ENCODE results near the gene MYO1B. TPM values are rescaled to one million over a fixed set of nuclear protein-coding genes. Genes with fewer than 3 reads are reported as not detected.

Gene MYO1B
- total and polyA plus RNA-seq, 2 of the 8 experiments (the other 6 are each of a cell fraction or from before 2014, with no cell fraction given) = 15.5 to 61.2 TPM

DNA sequence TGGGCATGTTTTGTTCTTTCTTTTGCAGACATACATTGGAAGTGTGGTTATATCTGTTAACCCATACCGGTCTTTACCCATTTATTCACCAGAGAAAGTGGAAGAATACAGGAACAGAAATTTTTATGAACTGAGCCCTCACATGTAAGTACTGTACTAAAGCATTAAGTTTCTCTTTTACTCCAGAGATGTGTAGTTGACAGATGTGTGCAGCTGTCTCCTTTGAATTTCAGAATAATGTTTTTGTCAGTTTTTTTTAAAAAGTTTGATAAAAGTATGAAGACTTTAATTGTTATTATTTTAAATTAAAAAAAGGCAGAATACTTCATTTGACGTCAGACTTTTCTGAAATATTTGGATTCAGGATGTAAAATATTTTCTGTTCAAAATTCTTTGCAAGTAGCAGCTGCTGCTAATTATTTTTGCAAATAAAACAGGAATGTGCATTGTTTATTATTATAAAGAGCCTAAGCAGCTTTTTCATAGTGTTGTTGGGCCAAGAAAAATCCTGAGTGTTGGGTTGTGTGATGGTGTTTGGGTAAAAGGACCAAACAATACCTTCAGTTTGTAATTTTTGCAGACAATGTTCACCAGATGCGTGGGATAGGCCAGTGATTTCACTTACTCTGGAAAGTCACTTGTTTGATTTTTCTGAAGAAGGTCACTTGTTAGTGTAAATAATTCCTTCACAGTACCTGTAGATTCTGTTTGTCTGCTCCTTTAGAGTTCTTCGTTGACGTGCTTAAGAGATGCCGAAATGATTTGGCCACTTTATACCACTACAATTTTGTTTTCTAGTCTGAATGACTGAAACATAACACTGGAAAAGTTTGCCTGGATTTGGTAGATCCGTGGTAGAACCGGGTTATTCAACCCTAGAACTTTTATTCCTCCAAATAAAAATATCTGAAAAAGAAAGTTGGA, 51.1 kb downstream of the MYO1B start:
- H4K20me1 ChIP-seq (replicated peaks in 1 of 2; ENCODE audit: control insufficient read depth in 1 of 2, insufficient read depth in 2 of 2, low read length in 2 of 2) = peaks cover 1 to 5% of the 10 kb centered on the region in 2 experiments
- TF ChIP-seq TEAD4 (IDR thresholded peaks at IDR 0.05; ENCODE audit: low read depth, low read length) (no peak), KDM1A (IDR thresholded peaks at IDR 0.05; ENCODE audit: borderline replicate concordance, low read length) (no peak), POLR2AphosphoS5 (IDR thresholded peaks at IDR 0.05; ENCODE audit: low read depth, low read length) (no peak), CHD1 (IDR thresholded peaks at IDR 0.05; ENCODE audit: low read depth, low read length) (no peak)

More for the DNA sequence above, 51.1 kb downstream of the MYO1B start:
- Histone ChIP-seq H3K4ac (replicated peaks; ENCODE audit: insufficient read length, low read depth, low read length) (no peak overlapping the region), H3K27ac (ENCODE audit: low read depth, low read length) (no peak overlapping the region), H2BK120ac (replicated peaks; ENCODE audit: low read depth, low read length) (no peak overlapping the region), H3K14ac (ENCODE audit: insufficient read length) (no peak overlapping the region), H2BK15ac (ENCODE audit: low read length) (no peak overlapping the region), H4K5ac (ENCODE audit: insufficient read length, low read depth, low read length) (no peak overlapping the region), H3K56ac (replicated peaks; ENCODE audit: insufficient read length, low read depth, low read length) (no peak overlapping the region), H3K4me2 (ENCODE audit: insufficient read depth in 1 of 2, low read depth in 2 of 2, low read length in 2 of 2) (no peak overlapping the region), H3K4me1 (replicated peaks in 1 of 4; ENCODE audit: control insufficient read depth in 3 of 4, insufficient read depth in 4 of 4, low read length in 3 of 4) (no peaks in the 10 kb centered on the region), H2BK5ac (ENCODE audit: low read depth, low read length) (no peak overlapping the region), H3K9me3 (ENCODE audit: insufficient read depth in 2 of 2, low read depth in 1 of 2, low read length in 1 of 2) (no peaks in the 10 kb centered on the region), H3K36me3 (ENCODE audit: control insufficient read depth in 2 of 4, insufficient read depth in 4 of 4, low read length in 3 of 4) (peaks cover 0 to 3% (median 0%) of the 10 kb centered on the region in 4 experiments; a peak in 1 of 8 replicates), H3K23me2 (ENCODE audit: low read depth, low read length) (no peaks in the 10 kb centered on the region), H3K9ac (replicated peaks in 1 of 4; ENCODE audit: extremely low read depth in 1 of 4, low read depth in 3 of 4, low read length in 3 of 4) (no peak overlapping the region), H4K91ac (replicated peaks; ENCODE audit: insufficient read length, low read length) (no peak overlapping the region), H2AFZ (ENCODE audit: low read length) (no peak overlapping the region), H3K23ac (ENCODE audit: insufficient read length) (no peak overlapping the region), H2BK20ac (ENCODE audit: low read length) (no peak overlapping the region), H3K27me3 (replicated peaks in 1 of 4; ENCODE audit: control insufficient read depth in 3 of 4, extremely low read depth in 1 of 4, insufficient read depth in 3 of 4, low read length in 3 of 4) (no peaks in the 10 kb centered on the region), H3K4me3 (ENCODE audit: extremely low read depth in 1 of 4, insufficient read depth in 2 of 4, low read depth in 3 of 4, low read length in 4 of 4) (no peak overlapping the region), H3K18ac (ENCODE audit: extremely low read depth, low read length) (no peak overlapping the region), H2BK12ac (ENCODE audit: low read depth, low read length) (no peak overlapping the region), H2AK5ac (ENCODE audit: low read depth, low read length) (no peak overlapping the region), H4K8ac (ENCODE audit: extremely low read depth, insufficient read depth, low read length) (no peak overlapping the region), H3K79me1 (ENCODE audit: low read depth, low read length) (no peaks in the 10 kb centered on the region), H3K79me2 (ENCODE audit: control insufficient read depth in 1 of 2, insufficient read depth in 2 of 2, low read length in 2 of 2) (peaks cover 0 to 53% of the 10 kb centered on the region in 2 experiments; a peak in 2 of 4 replicates)
- 90% methylated on average over 8 of the region's 8 CpGs; no CpG with 5 or more reads in 1 of the 2 experiments for WGBS, 2 experiments (ENCODE audit: extremely low coverage in 1 of 2, insufficient coverage in 1 of 2, insufficient read length in 1 of 2, insufficient replicate concordance in 2 of 2, low coverage in 1 of 2, low lambda C conversion rate in 2 of 2, missing lambda C conversion rate in 1 of 2)
- CTCF ChIA-PET (ENCODE audit: partially characterized antibody) = no interaction called here
- POLR2A ChIA-PET (ENCODE audit: partially characterized antibody) = interaction anchor here (1.0 kb wide), 1 partner anchor 50 kb away, joined by 4 read pairs; no protein-coding TSS in a partner anchor
- DNase-seq (ENCODE audit: low read depth in 1 of 2, low spot score in 2 of 2) (no peak), FAIRE-seq (no peak)

Data from H1 (cell line).